Spleen (tissue), 11 donors: ENCODE results near the gene RUSC1. TPM values are rescaled to one million over a fixed set of nuclear protein-coding genes. Genes with fewer than 3 reads are reported as not detected.
"Not testable (repeated sequence)": the region's sequence is repeated elsewhere in the genome, so short reads cannot be mapped to it uniquely, and the experiment has no call there.

Source experiments
- DNase-seq: peaks from one replicate; pipeline ENCODE4 v3.0.0-alpha.2; 2020
- H3K27ac ChIP-seq, 8 donors: fragments of 200-600 bp; sonication (generic) in 7 of 8; 1 replicate in 4 of 8; 2 replicates in 4 of 8; pipeline versions ENCODE4 v1.5.0 to v1.8.0; 2016 to 2021; ENCODE audit warnings: inconsistent platforms in 4 of 8, mild to moderate bottlenecking in 4 of 8, moderate library complexity in 1 of 8
- H3K27me3 ChIP-seq, 7 donors: fragments of 200-600 bp; sonication (generic) in 6 of 7; replicated peaks in 1 of 7; 1 replicate in 4 of 7; 2 replicates in 3 of 7; pipeline versions ENCODE4 v1.5.0 to v1.8.0; 2016 to 2021; ENCODE audit warnings: inconsistent platforms in 3 of 7, mild to moderate bottlenecking in 1 of 7
- H3K36me3 ChIP-seq, 6 donors: fragments of 200-600 bp; sonication (generic) in 5 of 6; 1 replicate in 4 of 6; 2 replicates in 2 of 6; pipeline versions ENCODE4 v1.5.0 to v1.8.0; 2016 to 2021; ENCODE audit warnings: inconsistent platforms in 2 of 6
- H3K4me1 ChIP-seq, 6 donors: fragments of 200-600 bp; sonication (generic) in 5 of 6; 1 replicate in 3 of 6; 2 replicates in 3 of 6; pipeline versions ENCODE4 v1.5.0 to v1.8.0; 2016 to 2021; ENCODE audit warnings: inconsistent platforms in 3 of 6
- H3K4me3 ChIP-seq, 8 donors: fragments of 200-600 bp; sonication (generic) in 7 of 8; 1 replicate in 4 of 8; 2 replicates in 4 of 8; pipeline versions ENCODE4 v1.5.0 to v1.8.0; 2016 to 2021; ENCODE audit warnings: inconsistent platforms in 4 of 8, mild to moderate bottlenecking in 4 of 8, moderate library complexity in 2 of 8
- H3K9me3 ChIP-seq, 8 donors: fragments of 200-600 bp; sonication (generic) in 7 of 8; 1 replicate in 4 of 8; 2 replicates in 4 of 8; pipeline versions ENCODE4 v1.5.0 to v1.8.0; 2016 to 2021; ENCODE audit warnings: inconsistent platforms in 4 of 8
- POLR2A ChIP-seq, 3 donors: fragments of 450-650 bp; IDR thresholded peaks; one replicate each; pipeline ENCODE4 v1.5.1; 2017; ENCODE audit warnings: antibody characterized with exemption in 3 of 3, mild to moderate bottlenecking in 1 of 3
- POLR2AphosphoS5 ChIP-seq, 3 donors: sonication (generic); formaldehyde crosslinking; IDR thresholded peaks; one replicate each; pipeline ENCODE4 v1.5.1; 2017; ENCODE audit warnings: antibody characterized with exemption in 3 of 3
- whole genome bisulfite sequencing, 5 donors: extraction: QIAGEN DNeasy Blood & Tissue Kit in 3 of 5; methylation state at CpG; one replicate each; pipeline versions ENCODE4 v1.1.5 to v1.1.7; 2013 to 2018; 5-methylcytosine and 5-hydroxymethylcytosine counted together
- intact Hi-C: fragments of 100-400 bp; cut with DNase I; formaldehyde crosslinking; loops from one replicate; pipeline ENCODE4 v1.15.0; 2023; ENCODE audit warnings: low total_unique reads
- polyA plus RNA-seq, 3 donors: library from polyadenylated mRNA; stranded (reverse); fragments of 200-250 nt; gene quantifications; one replicate each; pipeline ENCODE4 v1.2.1, GENCODE V29; 2013
- total RNA-seq, 7 donors: library from RNA; depleted of rRNA in 3 of 7; stranded (reverse); fragments of >200 nt in 3 of 7; fragmentation: NEBNext Ultra II Directional in 4 of 7; extraction: Animal tissue kit (Norgen Biotek cat#: 25700) in 4 of 7; gene quantifications; one replicate each; pipeline versions ENCODE4 v1.1.0 to v1.2.1, GENCODE V29; 2016 to 2021
- TF ChIP-seq, protein P1 (sequence below), 11 experiments: fragments of 200-600 bp in 7 of 11; fragments of 450-650 bp in 4 of 11; sonication (generic) in 4 of 11; IDR thresholded peaks in 8 of 11; conservative IDR thresholded peaks in 3 of 11; 1 replicate in 7 of 11; 2 replicates in 4 of 11; pipeline versions ENCODE4 v1.4.0 to v1.8.0; 2016 to 2021; ENCODE audit warnings: antibody characterized with exemption in 11 of 11, inconsistent platforms in 4 of 11, mild to moderate bottlenecking in 1 of 11
- donor health status: healthy with polysubstance abuse.
- donor health status: DM: no; HTN: no; CAD: no; lungs with moderate emphysema.
- donor health status: DM: no; HTN: no; CAD: no.
- donor health status: Bipolar disorder and iron deficiency.
- donor health status: healthy.
- donor health status: DM: no; HTN: no; CAD: no.
- donor health status: DM: yes; HTN: yes; CAD: no.

RUSC1 gene
- total and polyA plus RNA-seq, 10 donors: 8.5 to 21.1 (median 17.5) TPM

DNA sequence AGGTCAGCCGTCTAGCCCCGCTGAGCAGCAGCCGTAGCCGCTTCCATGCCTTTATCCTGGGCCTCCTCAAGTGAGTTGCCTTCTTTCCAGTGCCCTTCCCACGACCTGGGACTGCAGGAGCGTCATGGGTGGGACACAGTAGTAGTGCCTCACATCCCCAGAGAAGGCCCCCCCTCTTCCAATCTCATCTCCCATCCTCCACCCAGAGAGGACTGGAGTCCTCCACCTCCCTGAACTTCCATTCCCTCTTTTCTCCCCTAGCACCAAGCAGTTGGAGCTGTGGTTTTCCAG lies 4.9 kb downstream of the RUSC1 start:
- no peak for TF ChIP-seq POLR2A (IDR thresholded peaks at IDR 0.05)
- TF ChIP-seq POLR2AphosphoS5 (IDR thresholded peaks at IDR 0.05): no peak
- intact Hi-C loops: loop anchor here (10.0 kb wide), 1 partner anchor 51 kb away; the partner anchor contains the start of genes CLK2 and HCN3
- 69 to 77% (median 70%) methylated on average over 6 of the region's 6 CpGs for WGBS, 5 donors
- no peaks in the 10 kb centered on the region for H3K27me3 ChIP-seq
- DNase-seq: no peak
- peaks cover 13 to 55% (median 40%) of the 10 kb centered on the region in 6 donors for H3K4me1 ChIP-seq
- no peaks in the 10 kb centered on the region for H3K9me3 ChIP-seq
- H3K4me3 ChIP-seq: peak overlapping the region in 4 of 8 donors; percentile 82 to 97 (median 91)
- H3K27ac ChIP-seq: peak overlapping the region in 5 of 8 donors; percentile 95 to 99 (median 98)
- H3K36me3 ChIP-seq: peaks cover 0 to 41% (median 19%) of the 10 kb centered on the region in 6 donors

DNA sequence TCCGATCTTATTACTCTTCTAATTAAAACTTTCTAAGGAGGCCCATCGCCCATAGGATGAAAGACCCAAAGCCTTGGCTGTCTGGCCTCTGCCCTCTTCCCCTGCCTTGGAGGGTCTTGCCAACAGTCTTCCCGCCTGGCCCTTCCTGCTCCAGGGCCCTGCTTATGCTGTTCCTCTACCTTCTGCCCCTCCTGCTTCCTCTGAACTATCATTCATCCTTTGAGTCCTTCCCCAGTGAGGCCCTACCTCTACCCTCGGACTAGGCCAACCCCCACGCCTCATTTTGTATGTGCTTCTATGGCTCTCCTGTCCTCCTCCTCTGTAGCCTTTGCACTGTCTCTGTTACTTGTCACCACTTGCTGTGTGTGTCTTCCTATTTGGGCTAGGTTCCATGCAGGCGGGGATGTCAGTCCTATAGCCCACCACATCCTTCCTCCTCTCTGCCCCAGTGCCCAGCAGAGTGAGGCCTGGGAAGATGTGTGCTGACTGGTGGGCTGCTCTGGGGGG lies 5.4 kb downstream of the RUSC1 start:
- Histone ChIP-seq H3K9me3 (no peaks in the 10 kb centered on the region), H3K27me3 (no peaks in the 10 kb centered on the region), H3K4me1 (peaks cover 8 to 55% (median 34%) of the 10 kb centered on the region in 6 donors), H3K36me3 (peaks cover 0 to 46% (median 23%) of the 10 kb centered on the region in 6 donors), H3K4me3 (no peak overlapping the region), H3K27ac (peak overlapping the region in 3 of 8 donors; percentile 52 to 99 (median 98))
- TF ChIP-seq, protein P1, sequence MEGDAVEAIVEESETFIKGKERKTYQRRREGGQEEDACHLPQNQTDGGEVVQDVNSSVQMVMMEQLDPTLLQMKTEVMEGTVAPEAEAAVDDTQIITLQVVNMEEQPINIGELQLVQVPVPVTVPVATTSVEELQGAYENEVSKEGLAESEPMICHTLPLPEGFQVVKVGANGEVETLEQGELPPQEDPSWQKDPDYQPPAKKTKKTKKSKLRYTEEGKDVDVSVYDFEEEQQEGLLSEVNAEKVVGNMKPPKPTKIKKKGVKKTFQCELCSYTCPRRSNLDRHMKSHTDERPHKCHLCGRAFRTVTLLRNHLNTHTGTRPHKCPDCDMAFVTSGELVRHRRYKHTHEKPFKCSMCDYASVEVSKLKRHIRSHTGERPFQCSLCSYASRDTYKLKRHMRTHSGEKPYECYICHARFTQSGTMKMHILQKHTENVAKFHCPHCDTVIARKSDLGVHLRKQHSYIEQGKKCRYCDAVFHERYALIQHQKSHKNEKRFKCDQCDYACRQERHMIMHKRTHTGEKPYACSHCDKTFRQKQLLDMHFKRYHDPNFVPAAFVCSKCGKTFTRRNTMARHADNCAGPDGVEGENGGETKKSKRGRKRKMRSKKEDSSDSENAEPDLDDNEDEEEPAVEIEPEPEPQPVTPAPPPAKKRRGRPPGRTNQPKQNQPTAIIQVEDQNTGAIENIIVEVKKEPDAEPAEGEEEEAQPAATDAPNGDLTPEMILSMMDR (IDR thresholded peaks at IDR 0.05 in 8 of 11, conservative IDR thresholded peaks at IDR 0.05 in 3 of 11): no peak
- TF ChIP-seq POLR2A (IDR thresholded peaks at IDR 0.05): no peak
- TF ChIP-seq POLR2AphosphoS5 (IDR thresholded peaks at IDR 0.05): no peak
- intact Hi-C loops: loop anchor here (10.0 kb wide), 1 partner anchor 51 kb away; the partner anchor contains the start of genes CLK2 and HCN3
- WGBS, 5 donors: 73 to 80% (median 76%) methylated on average over 6 of the region's 6 CpGs
- no peak for DNase-seq

DNA sequence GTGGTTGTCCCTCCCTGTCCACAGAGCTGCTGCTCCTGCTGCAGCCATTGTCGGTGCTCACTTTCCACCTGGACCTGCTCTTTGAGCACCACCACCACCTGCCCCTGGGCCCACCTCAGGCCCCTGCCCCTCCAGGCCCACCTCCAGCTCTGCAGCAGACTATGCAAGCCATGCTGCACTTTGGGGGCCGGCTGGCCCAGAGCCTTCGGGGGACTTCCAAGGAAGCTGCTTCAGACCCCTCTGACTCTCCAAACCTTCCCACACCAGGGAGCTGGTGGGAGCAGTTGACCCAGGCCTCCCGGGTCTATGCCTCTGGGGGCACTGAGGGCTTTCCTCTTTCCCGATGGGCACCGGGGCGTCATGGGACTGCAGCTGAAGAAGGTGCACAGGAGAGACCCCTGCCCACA lies 5.9 kb downstream of the RUSC1 start:
- H3K9me3 ChIP-seq: no peaks in the 10 kb centered on the region
- peaks cover 6 to 54% (median 29%) of the 10 kb centered on the region in 6 donors for H3K4me1 ChIP-seq
- 87 to 94% (median 92%) methylated on average over 5 to 7 of the region's 7 CpGs for WGBS, 5 donors
- H3K4me3 ChIP-seq: no peak overlapping the region
- H3K36me3 ChIP-seq: peaks cover 0 to 52% (median 28%) of the 10 kb centered on the region in 6 donors
- H3K27ac ChIP-seq: peak overlapping the region in 2 of 8 donors; percentile 52 to 99
- intact Hi-C loops: loop anchor here (10.0 kb wide), 1 partner anchor 52 kb away; the partner anchor contains the start of genes CLK2 and HCN3
- peak; percentile 78 for DNase-seq
- TF ChIP-seq POLR2A (IDR thresholded peaks at IDR 0.05): no peak
- TF ChIP-seq POLR2AphosphoS5 (IDR thresholded peaks at IDR 0.05): peak in 1 of 3 donors; percentile 59
- H3K27me3 ChIP-seq: no peaks in the 10 kb centered on the region

DNA sequence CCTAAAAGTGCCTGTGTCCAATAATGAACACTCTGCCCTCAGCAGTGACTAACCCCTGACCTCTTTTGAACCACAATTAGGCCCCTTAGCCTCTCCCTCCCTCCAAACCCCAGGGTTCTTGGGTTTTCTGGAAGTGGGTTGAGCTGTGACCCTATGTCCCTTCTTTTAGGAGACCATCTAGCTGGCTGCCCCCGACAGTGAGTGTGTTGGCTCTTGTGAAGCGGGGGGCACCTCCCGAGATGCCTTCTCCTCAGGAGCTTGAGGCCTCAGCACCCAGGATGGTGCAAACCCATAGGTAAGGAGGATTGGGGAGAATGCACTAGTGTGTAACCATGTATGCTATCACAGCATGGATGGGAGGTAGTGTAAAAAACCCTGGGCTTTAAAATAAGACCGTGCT lies 7.3 kb downstream of the RUSC1 start:
- Histone ChIP-seq H3K36me3 (peaks cover 0 to 58% (median 33%) of the 10 kb centered on the region in 6 donors), H3K4me1 (peaks cover 0 to 40% (median 16%) of the 10 kb centered on the region in 6 donors), H3K4me3 (no peak overlapping the region), H3K27me3 (no peaks in the 10 kb centered on the region), H3K27ac (no peak overlapping the region), H3K9me3 (no peaks in the 10 kb centered on the region)
- intact Hi-C loops: loop anchor here (10.0 kb wide), 1 partner anchor 53 kb away; the partner anchor contains the start of genes CLK2 and HCN3
- TF ChIP-seq, protein P1 (IDR thresholded peaks at IDR 0.05 in 8 of 11, conservative IDR thresholded peaks at IDR 0.05 in 3 of 11): no peak
- no peak for TF ChIP-seq POLR2A (IDR thresholded peaks at IDR 0.05)
- TF ChIP-seq POLR2AphosphoS5 (IDR thresholded peaks at IDR 0.05): no peak
- WGBS, 5 donors: 86 to 95% (median 92%) methylated on average over 4 of the region's 4 CpGs
- no peak for DNase-seq

DNA sequence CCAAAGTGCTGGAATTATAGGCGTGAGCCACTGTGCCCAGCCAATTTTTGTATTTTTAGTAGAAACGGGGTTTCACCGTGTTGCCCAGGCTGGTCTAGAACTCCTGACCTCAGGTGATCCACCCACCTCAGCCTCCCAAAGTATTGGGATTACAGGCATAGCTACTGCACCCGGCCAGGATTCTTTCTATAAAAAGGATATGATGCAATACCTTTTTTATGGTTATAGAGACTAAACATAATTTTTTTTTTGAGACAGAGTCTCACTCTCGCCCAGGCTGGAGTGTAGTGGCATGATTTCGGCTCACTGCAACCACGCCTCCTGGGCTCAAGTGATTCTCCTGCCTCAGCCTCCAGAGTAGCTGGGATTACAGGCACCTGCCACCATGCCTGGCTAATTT lies 8.2 kb downstream of the RUSC1 start:
- Histone ChIP-seq H3K4me1 (peaks cover 0 to 38% (median 15%) of the 10 kb centered on the region in 6 donors), H3K36me3 (peaks cover 0 to 65% (median 33%) of the 10 kb centered on the region in 6 donors)
- not testable (repeated sequence) for H3K27ac ChIP-seq, DNase-seq, H3K9me3 ChIP-seq, H3K4me3 ChIP-seq, H3K27me3 ChIP-seq
- intact Hi-C loops: loop anchor here (10.0 kb wide), 1 partner anchor 54 kb away; the partner anchor contains the start of genes CLK2 and HCN3
- WGBS, 5 donors: 82 to 92% (median 92%) methylated on average over 7 of the region's 7 CpGs
